GM19023 (cell line): ENCODE measurements around the gene ARHGEF5.
"Not testable (repeated sequence)": the region's sequence is repeated elsewhere in the genome, so short reads cannot be mapped to it uniquely, and the experiment has no call there.

Source experiments
- ATAC-seq: cut with Tn5 transposase; IDR thresholded peaks from one replicate; pipeline ENCODE4 v1.9.1; 2021; ENCODE audit warnings: mild to moderate bottlenecking, moderate library complexity; ENCODE audit not compliant: unreplicated experiment

Gene ARHGEF5

DNA sequence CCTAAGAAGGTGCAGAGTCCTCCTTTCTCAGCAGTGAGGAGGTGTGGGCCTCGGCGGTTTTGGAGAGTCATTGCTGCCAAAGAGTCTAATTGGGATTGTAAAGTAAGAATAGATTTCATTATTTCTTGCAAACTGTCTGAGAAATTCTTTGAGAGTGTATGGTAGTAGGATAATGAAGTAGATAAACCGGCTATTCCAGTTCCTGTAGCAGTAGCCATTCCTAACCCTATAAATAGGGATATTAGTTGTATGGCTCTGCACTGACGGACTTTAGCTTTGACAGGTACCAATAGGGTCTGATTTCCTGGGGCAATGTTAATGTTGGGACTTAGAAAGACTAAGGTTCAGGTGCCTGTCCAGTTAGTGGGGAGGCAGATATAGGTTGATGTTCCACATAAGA, 63.7 kb downstream of the ARHGEF5 start:
- ATAC-seq, result not testable (repeated sequence)

DNA sequence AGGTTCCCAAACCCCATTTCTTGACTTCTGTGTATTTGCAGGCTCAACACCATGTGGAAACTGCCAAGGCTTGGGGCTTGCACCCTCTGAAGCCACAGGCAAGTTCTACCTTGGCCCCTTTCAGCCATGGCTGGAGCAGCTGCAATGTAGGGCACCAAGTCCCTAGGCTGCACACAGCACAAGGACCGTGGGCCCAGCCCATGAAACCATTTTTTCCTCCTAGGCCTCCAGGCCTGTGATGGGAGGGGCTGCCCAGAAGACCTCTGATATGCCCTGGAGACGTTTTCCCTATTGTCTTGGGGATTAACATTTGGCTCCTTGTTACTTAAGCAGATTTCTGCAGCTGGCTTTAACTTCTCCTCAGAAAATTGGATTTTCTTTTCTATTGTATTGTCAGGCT, 72.3 kb downstream of the ARHGEF5 start:
- ATAC-seq, result not testable (repeated sequence)

DNA sequence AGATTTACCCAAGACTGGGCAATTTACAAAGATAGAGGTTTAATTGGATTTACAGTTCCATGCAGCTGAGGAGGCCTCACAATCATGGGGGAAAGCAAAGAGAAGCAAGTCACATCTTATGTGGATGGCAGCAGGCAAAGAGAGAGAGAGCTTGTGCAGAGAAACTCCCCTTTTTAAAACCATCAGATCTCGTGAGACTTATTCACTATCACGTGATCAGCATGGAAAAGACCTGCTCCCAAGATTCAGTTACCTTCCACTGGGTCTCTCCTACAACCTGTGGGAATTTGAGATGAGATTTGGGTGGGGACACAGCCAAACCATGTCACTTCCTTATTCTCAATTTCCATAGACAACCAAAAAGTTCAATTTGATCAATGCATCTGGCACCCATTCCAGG, 73.2 kb downstream of the ARHGEF5 start:
- ATAC-seq, result no peak
